Astrocyte (in vitro differentiated cells and primary cell): ENCODE measurements around the gene KIAA1549. TPM values are rescaled to one million over a fixed set of nuclear protein-coding genes. Genes with fewer than 3 reads are reported as not detected.

Experiments used
- DNase-seq: peaks from one replicate; pipeline ENCODE4 v3.0.0-alpha.2; 2010; ENCODE audit warnings: low read depth
- FAIRE-seq: peaks from 2 replicates; lab custom pipeline; 2011; peaks lifted over from hg19 to GRCh38; lab: Jason Lieb, UNC
- H2AFZ ChIP-seq: 2 replicates; pipeline ENCODE4 v1.6.0; 2012; ENCODE audit warnings: low read depth, low read length, inconsistent platforms
- H3K27ac ChIP-seq: 2 replicates; pipeline ENCODE4 v1.5.1; 2011; ENCODE audit warnings: low read depth, low read length, inconsistent platforms
- H3K27me3 ChIP-seq: 2 replicates; pipeline ENCODE4 v1.6.0; 2011; ENCODE audit warnings: low read length, inconsistent platforms; ENCODE audit not compliant: insufficient read depth
- H3K36me3 ChIP-seq: 2 replicates; pipeline ENCODE4 v1.5.1; 2011; ENCODE audit warnings: low read length, inconsistent platforms; ENCODE audit not compliant: insufficient read depth
- H3K4me1 ChIP-seq: 2 replicates; pipeline ENCODE4 v1.5.1; 2011; ENCODE audit warnings: low read length, inconsistent platforms; ENCODE audit not compliant: insufficient read depth
- H3K4me2 ChIP-seq: 2 replicates; pipeline ENCODE4 v1.6.0; 2012; ENCODE audit warnings: low read length, inconsistent platforms
- H3K4me3 ChIP-seq: 2 replicates; pipeline ENCODE4 v1.5.1; 2011; ENCODE audit warnings: low read depth, mild to moderate bottlenecking, low read length, inconsistent platforms; ENCODE audit not compliant: insufficient read depth
- H3K79me2 ChIP-seq: 2 replicates; pipeline ENCODE4 v1.6.0; 2012; ENCODE audit warnings: mild to moderate bottlenecking, low read length, inconsistent platforms; ENCODE audit not compliant: insufficient read depth
- H3K9ac ChIP-seq: 2 replicates; pipeline ENCODE4 v1.6.0; 2012; ENCODE audit warnings: mild to moderate bottlenecking, low read length, inconsistent platforms
- H3K9me3 ChIP-seq: 2 replicates; pipeline ENCODE4 v1.5.1; 2012; ENCODE audit warnings: low read depth, mild to moderate bottlenecking, low read length, inconsistent platforms; ENCODE audit not compliant: insufficient read depth
- H4K20me1 ChIP-seq: 2 replicates; pipeline ENCODE4 v1.6.0; 2012; ENCODE audit warnings: low read length, inconsistent platforms; ENCODE audit not compliant: insufficient read depth
- H3K27ac Mint-ChIP-seq: one replicate; pipeline ENCODE4 v1.8.0; 2021; ENCODE audit warnings: mild to moderate bottlenecking, mixed read lengths; ENCODE audit not compliant: unreplicated experiment
- H3K27me3 Mint-ChIP-seq: one replicate; pipeline ENCODE4 v1.8.0; 2021; ENCODE audit warnings: low read depth, mixed read lengths; ENCODE audit not compliant: unreplicated experiment
- H3K36me3 Mint-ChIP-seq: one replicate; pipeline ENCODE4 v1.8.0; 2021; ENCODE audit warnings: low read depth, mixed read lengths; ENCODE audit not compliant: unreplicated experiment
- H3K4me1 Mint-ChIP-seq: one replicate; pipeline ENCODE4 v1.8.0; 2021; ENCODE audit warnings: low read depth, mixed read lengths; ENCODE audit not compliant: unreplicated experiment
- H3K4me3 Mint-ChIP-seq: one replicate; pipeline ENCODE4 v1.8.0; 2021; ENCODE audit warnings: mild to moderate bottlenecking, moderate library complexity, mixed read lengths; ENCODE audit not compliant: unreplicated experiment
- H3K9me3 Mint-ChIP-seq: one replicate; pipeline ENCODE4 v1.8.0; 2021; ENCODE audit warnings: mild to moderate bottlenecking, mixed read lengths; ENCODE audit not compliant: unreplicated experiment
- EZH2 ChIP-seq: IDR thresholded peaks from 2 replicates; pipeline ENCODE4 v1.6.1; 2012; ENCODE audit warnings: mild to moderate bottlenecking, low read length, inconsistent platforms; ENCODE audit not compliant: insufficient read depth
- total RNA-seq: library from RNA; stranded (reverse); gene quantifications from 2 replicates; pipeline ENCODE4 v1.2.1, GENCODE V29; 2021
- TF ChIP-seq, protein P1 (sequence below): IDR thresholded peaks from 2 replicates; pipeline ENCODE4 v1.5.1; 2011; ENCODE audit warnings: low read depth, mild to moderate bottlenecking, inconsistent platforms, low read length, moderate library complexity; ENCODE audit not compliant: insufficient read depth

Gene KIAA1549
- total RNA-seq, 1 donor from 2014 or later, result 10.3 TPM

- H3K4me1 Mint-ChIP-seq, result peaks cover 9% of the 10 kb centered on the region
- FAIRE-seq, result no peak
Observed at GRCh38 chr7:138893258-138893657, 87.9 kb downstream of the KIAA1549 start.

DNA sequence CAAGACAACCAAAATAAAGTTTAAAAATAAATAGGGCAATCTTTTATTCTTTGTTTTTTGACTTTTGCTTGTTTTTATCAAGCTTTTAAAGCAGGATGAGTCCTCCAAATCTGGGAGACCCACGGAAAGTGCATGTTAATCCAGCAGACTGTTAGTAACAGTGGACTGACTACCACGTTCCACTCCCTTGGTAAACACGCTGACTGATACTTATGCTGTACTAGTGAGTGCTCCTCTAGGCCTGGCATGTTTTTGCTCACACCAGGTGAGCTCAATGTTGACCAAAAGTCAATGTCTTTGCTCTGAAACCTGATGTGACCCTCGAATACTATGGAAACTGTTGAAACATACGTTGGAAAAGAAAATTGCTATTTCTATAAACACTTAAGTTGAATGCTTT lies 88.4 kb downstream of the KIAA1549 start:
- no peak overlapping the region for H3K27ac Mint-ChIP-seq
- no peak for TF ChIP-seq EZH2
- TF ChIP-seq, protein P1, sequence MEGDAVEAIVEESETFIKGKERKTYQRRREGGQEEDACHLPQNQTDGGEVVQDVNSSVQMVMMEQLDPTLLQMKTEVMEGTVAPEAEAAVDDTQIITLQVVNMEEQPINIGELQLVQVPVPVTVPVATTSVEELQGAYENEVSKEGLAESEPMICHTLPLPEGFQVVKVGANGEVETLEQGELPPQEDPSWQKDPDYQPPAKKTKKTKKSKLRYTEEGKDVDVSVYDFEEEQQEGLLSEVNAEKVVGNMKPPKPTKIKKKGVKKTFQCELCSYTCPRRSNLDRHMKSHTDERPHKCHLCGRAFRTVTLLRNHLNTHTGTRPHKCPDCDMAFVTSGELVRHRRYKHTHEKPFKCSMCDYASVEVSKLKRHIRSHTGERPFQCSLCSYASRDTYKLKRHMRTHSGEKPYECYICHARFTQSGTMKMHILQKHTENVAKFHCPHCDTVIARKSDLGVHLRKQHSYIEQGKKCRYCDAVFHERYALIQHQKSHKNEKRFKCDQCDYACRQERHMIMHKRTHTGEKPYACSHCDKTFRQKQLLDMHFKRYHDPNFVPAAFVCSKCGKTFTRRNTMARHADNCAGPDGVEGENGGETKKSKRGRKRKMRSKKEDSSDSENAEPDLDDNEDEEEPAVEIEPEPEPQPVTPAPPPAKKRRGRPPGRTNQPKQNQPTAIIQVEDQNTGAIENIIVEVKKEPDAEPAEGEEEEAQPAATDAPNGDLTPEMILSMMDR, result no peak
- FAIRE-seq, result no peak

More at GRCh38 chr7:138893258-138893657, 87.9 kb downstream of the KIAA1549 start:
- Histone ChIP-seq H3K4me1 (peaks cover 20% of the 10 kb centered on the region), H3K79me2 (no peaks in the 10 kb centered on the region), H3K36me3 (no peaks in the 10 kb centered on the region), H2AFZ (no peak overlapping the region), H3K4me3 (no peak overlapping the region), H3K27me3 (no peaks in the 10 kb centered on the region), H3K9ac (no peak overlapping the region), H3K27ac (no peak overlapping the region), H4K20me1 (no peaks in the 10 kb centered on the region), H3K4me2 (no peak overlapping the region), H3K9me3 (no peaks in the 10 kb centered on the region)
- DNase-seq, result no peak
- Mint-ChIP-seq H3K36me3 (peaks cover 19% of the 10 kb centered on the region), H3K27me3 (no peaks in the 10 kb centered on the region), H3K27ac (no peak overlapping the region), H3K4me3 (no peak overlapping the region), H3K9me3 (no peaks in the 10 kb centered on the region)
- TF ChIP-seq, protein P1, result no peak
- no peak for TF ChIP-seq EZH2

GRCh38 chr7:138892006-138892630 lies 89.1 kb downstream of the KIAA1549 start:
- no peak overlapping the region for H3K9ac ChIP-seq
- no peaks in the 10 kb centered on the region for H3K27me3 ChIP-seq
- no peaks in the 10 kb centered on the region for H3K79me2 ChIP-seq
- no peak overlapping the region for H3K4me2 ChIP-seq
- H3K36me3 ChIP-seq, result no peaks in the 10 kb centered on the region
- no peaks in the 10 kb centered on the region for H4K20me1 ChIP-seq
- DNase-seq (no peak), FAIRE-seq (no peak)
- TF ChIP-seq, protein P1, result no peak
- TF ChIP-seq EZH2, result no peak
- Mint-ChIP-seq H3K9me3 (no peaks in the 10 kb centered on the region), H3K4me3 (no peak overlapping the region), H3K27me3 (no peaks in the 10 kb centered on the region), H3K4me1 (peaks cover 9% of the 10 kb centered on the region), H3K27ac (no peak overlapping the region), H3K36me3 (peaks cover 19% of the 10 kb centered on the region)
- H2AFZ ChIP-seq, result no peak overlapping the region
- H3K4me3 ChIP-seq, result no peak overlapping the region
- no peaks in the 10 kb centered on the region for H3K9me3 ChIP-seq
- peaks cover 20% of the 10 kb centered on the region for H3K4me1 ChIP-seq
- no peak overlapping the region for H3K27ac ChIP-seq

More for the DNA sequence above, 88.4 kb downstream of the KIAA1549 start:
- H3K36me3 ChIP-seq, result no peaks in the 10 kb centered on the region
- H3K4me2 ChIP-seq, result no peak overlapping the region
- DNase-seq, result no peak
- Mint-ChIP-seq H3K9me3 (no peaks in the 10 kb centered on the region), H3K27me3 (no peaks in the 10 kb centered on the region), H3K4me3 (no peak overlapping the region), H3K36me3 (peaks cover 19% of the 10 kb centered on the region), H3K4me1 (peaks cover 9% of the 10 kb centered on the region)
- H2AFZ ChIP-seq, result no peak overlapping the region
- peaks cover 20% of the 10 kb centered on the region for H3K4me1 ChIP-seq
- H3K4me3 ChIP-seq, result no peak overlapping the region
- no peaks in the 10 kb centered on the region for H3K27me3 ChIP-seq
- no peaks in the 10 kb centered on the region for H3K9me3 ChIP-seq
- H3K27ac ChIP-seq, result no peak overlapping the region
- no peaks in the 10 kb centered on the region for H3K79me2 ChIP-seq
- H3K9ac ChIP-seq, result no peak overlapping the region
- H4K20me1 ChIP-seq, result no peaks in the 10 kb centered on the region
